WERI-Rb-1 (cell line): ENCODE data around the gene ACTN4.

Experiments used
- DNase-seq: peaks from one replicate; pipeline ENCODE4 v3.0.0-alpha.2; 2020
- H3K27ac ChIP-seq: fragments of 250-450 bp; sonication (Bioruptor Pico); 2 replicates; pipeline ENCODE4 v1.5.1; 2020; ENCODE audit warnings: mild to moderate bottlenecking, moderate library complexity
- H3K27me3 ChIP-seq: fragments of 250-450 bp; sonication (Bioruptor Pico); 2 replicates; pipeline ENCODE4 v1.5.1; 2021; ENCODE audit warnings: mild to moderate bottlenecking, low read depth, moderate library complexity; ENCODE audit not compliant: insufficient read depth, severe bottlenecking
- H3K36me3 ChIP-seq: fragments of 250-450 bp; sonication (Bioruptor Pico); 2 replicates; pipeline ENCODE4 v1.5.1; 2020; ENCODE audit warnings: mild to moderate bottlenecking, moderate library complexity
- H3K4me3 ChIP-seq: 2 replicates; pipeline ENCODE4 v1.5.1; 2011; ENCODE audit warnings: low read depth, mild to moderate bottlenecking, control low read depth, low read length
- H3K9me3 ChIP-seq: fragments of 250-450 bp; sonication (Bioruptor Pico); 2 replicates; pipeline ENCODE4 v1.5.1; 2021; ENCODE audit warnings: mild to moderate bottlenecking, moderate library complexity; ENCODE audit not compliant: severe bottlenecking
- TF ChIP-seq, protein P1 (sequence below): IDR thresholded peaks from 2 replicates; pipeline ENCODE4 v1.5.1; 2011; ENCODE audit warnings: low read depth, mild to moderate bottlenecking, control low read depth, inconsistent platforms, low read length

The ACTN4 gene

DNA sequence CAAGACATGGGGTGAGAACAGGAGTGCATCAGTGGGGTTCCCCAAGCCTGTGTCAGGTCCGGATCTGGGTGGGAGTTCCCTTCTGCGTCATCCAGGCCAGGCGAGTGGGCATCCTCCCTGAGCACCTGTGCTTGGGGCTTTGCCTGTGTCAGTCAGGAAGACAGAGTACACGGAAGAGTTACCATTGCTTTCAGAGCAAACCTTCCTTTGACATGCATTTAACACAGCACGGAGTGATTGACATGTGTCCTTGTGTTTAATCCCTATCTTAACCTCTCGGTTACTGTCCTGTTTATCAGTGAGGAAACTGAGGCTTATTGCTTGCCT is 49.2 kb downstream of the ACTN4 start:
- TF ChIP-seq, protein P1, sequence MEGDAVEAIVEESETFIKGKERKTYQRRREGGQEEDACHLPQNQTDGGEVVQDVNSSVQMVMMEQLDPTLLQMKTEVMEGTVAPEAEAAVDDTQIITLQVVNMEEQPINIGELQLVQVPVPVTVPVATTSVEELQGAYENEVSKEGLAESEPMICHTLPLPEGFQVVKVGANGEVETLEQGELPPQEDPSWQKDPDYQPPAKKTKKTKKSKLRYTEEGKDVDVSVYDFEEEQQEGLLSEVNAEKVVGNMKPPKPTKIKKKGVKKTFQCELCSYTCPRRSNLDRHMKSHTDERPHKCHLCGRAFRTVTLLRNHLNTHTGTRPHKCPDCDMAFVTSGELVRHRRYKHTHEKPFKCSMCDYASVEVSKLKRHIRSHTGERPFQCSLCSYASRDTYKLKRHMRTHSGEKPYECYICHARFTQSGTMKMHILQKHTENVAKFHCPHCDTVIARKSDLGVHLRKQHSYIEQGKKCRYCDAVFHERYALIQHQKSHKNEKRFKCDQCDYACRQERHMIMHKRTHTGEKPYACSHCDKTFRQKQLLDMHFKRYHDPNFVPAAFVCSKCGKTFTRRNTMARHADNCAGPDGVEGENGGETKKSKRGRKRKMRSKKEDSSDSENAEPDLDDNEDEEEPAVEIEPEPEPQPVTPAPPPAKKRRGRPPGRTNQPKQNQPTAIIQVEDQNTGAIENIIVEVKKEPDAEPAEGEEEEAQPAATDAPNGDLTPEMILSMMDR = no peak
- Histone ChIP-seq H3K27ac (no peak overlapping the region), H3K4me3 (no peak overlapping the region), H3K9me3 (no peaks in the 10 kb centered on the region), H3K27me3 (no peaks in the 10 kb centered on the region), H3K36me3 (peaks cover 90% of the 10 kb centered on the region)
- DNase-seq = no peak

DNA sequence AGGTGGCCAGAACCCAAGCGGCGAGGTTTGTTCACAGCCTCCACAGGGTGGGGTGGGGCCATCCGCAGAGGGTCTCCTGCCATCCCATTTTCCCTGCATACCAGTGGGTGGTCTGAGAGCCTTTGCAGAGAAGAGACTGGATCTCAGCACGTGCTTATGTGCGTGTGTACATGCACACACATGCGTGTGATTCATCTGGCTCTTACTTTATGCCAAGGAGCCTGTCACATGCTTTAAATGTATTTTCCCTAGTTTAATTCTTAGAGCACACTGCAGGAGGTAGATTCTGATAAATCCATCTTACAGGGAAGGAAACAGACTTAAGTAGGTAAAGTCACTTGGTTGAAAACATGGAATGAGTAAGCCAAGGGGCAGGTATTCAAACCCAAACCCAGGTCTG is 49.7 kb downstream of the ACTN4 start:
- peaks cover 90% of the 10 kb centered on the region for H3K36me3 ChIP-seq
- TF ChIP-seq, protein P1 = no peak
- no peaks in the 10 kb centered on the region for H3K27me3 ChIP-seq

GRCh38 chr19:38697641-38698071 is 50.2 kb downstream of the ACTN4 start:
- TF ChIP-seq, protein P1 = no peak
- Histone ChIP-seq H3K27me3 (no peaks in the 10 kb centered on the region), H3K9me3 (no peaks in the 10 kb centered on the region), H3K27ac (no peak overlapping the region), H3K4me3 (no peak overlapping the region), H3K36me3 (peaks cover 92% of the 10 kb centered on the region)
- no peak for DNase-seq

More for the DNA sequence above, 49.7 kb downstream of the ACTN4 start:
- H3K9me3 ChIP-seq = no peaks in the 10 kb centered on the region
- DNase-seq = no peak
- no peak overlapping the region for H3K27ac ChIP-seq
- H3K4me3 ChIP-seq = no peak overlapping the region

- Histone ChIP-seq H3K27me3 (no peaks in the 10 kb centered on the region), H3K27ac (no peak overlapping the region), H3K9me3 (no peaks in the 10 kb centered on the region), H3K36me3 (peaks cover 92% of the 10 kb centered on the region), H3K4me3 (no peak overlapping the region)
- DNase-seq = no peak
- TF ChIP-seq, protein P1 = no peak
Observed at GRCh38 chr19:38698225-38699026, 51.0 kb downstream of the ACTN4 start.

DNA sequence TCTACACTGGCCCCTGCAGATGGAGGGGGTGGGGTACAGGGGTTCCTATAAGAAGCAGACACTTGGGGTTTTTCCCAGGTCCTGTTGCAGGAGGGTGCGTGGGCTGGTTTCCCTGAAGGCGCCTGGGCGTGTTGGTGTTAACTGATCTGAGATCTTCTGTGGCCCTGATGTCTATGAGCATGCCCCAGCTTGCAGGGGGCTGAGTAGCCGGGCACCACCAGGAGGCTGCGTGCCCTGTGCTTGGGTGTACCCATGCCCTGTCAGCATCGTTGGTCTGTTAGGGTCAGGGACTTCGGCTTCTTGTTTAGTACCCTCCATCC is 51.5 kb downstream of the ACTN4 start:
- Histone ChIP-seq H3K4me3 (no peak overlapping the region), H3K9me3 (no peaks in the 10 kb centered on the region), H3K27ac (no peak overlapping the region), H3K36me3 (peaks cover 92% of the 10 kb centered on the region), H3K27me3 (no peaks in the 10 kb centered on the region)
- TF ChIP-seq, protein P1 = no peak
- no peak for DNase-seq
